Calu3 (cell line): ENCODE data around the gene EPM2AIP1. TPM values are rescaled to one million over a fixed set of nuclear protein-coding genes. Genes with fewer than 3 reads are reported as not detected.
A peak's percentile ranks its signal among the peaks of the same experiment; 100 is the strongest.

ENCODE experiments used
- BruUV-seq: library from RNA; stranded (reverse); fragments of 400-500 nt; replicated peaks from 2 replicates; lab custom pipeline; 2021; lab: Mats Ljungman, UMichigan
- CTCF ChIA-PET: fragments of 300-600 bp; sonication (Branson Sonifier 250); formaldehyde crosslinking; loops from one replicate; lab custom pipeline; 2022; ENCODE audit warnings: antibody characterized with exemption; lab: Charles Lee
- DNase-seq: peaks from one replicate; pipeline ENCODE4 v3.0.0; 2022
- H3K27ac Mint-ChIP-seq: one replicate; pipeline ENCODE4 v1.8.0; 2022; ENCODE audit warnings: mixed read lengths; ENCODE audit not compliant: unreplicated experiment
- H3K27me3 Mint-ChIP-seq: one replicate; pipeline ENCODE4 v1.8.0; 2022; ENCODE audit warnings: mixed read lengths; ENCODE audit not compliant: unreplicated experiment
- H3K36me3 Mint-ChIP-seq: one replicate; pipeline ENCODE4 v1.8.0; 2022; ENCODE audit warnings: mild to moderate bottlenecking, moderate library complexity, mixed read lengths; ENCODE audit not compliant: insufficient read depth, unreplicated experiment
- H3K4me1 Mint-ChIP-seq: one replicate; pipeline ENCODE4 v1.8.0; 2022; ENCODE audit warnings: mild to moderate bottlenecking, low read depth, mixed read lengths; ENCODE audit not compliant: unreplicated experiment
- H3K4me3 Mint-ChIP-seq: one replicate; pipeline ENCODE4 v1.8.0; 2022; ENCODE audit warnings: mild to moderate bottlenecking, low read depth, moderate library complexity, mixed read lengths; ENCODE audit not compliant: unreplicated experiment
- H3K9me3 Mint-ChIP-seq: one replicate; pipeline ENCODE4 v1.8.0; 2022; ENCODE audit warnings: low read depth, mixed read lengths; ENCODE audit not compliant: unreplicated experiment
- intact Hi-C: fragments of 100-400 bp; cut with micrococcal nuclease; formaldehyde crosslinking; loops from one replicate; pipeline ENCODE4 v1.10.0; 2022; ENCODE audit not compliant: unreplicated experiment
- total RNA-seq: library from RNA; stranded (reverse); gene quantifications from 2 replicates; pipeline ENCODE4 v1.2.3, GENCODE V29; 2022
- TF ChIP-seq, protein P1 (sequence below): fragments of 200-600 bp; IDR thresholded peaks from one replicate; pipeline ENCODE4 v1.8.0; 2022; ENCODE audit warnings: antibody characterized with exemption; ENCODE audit not compliant: unreplicated experiment

EPM2AIP1 gene
- total RNA-seq, 1 experiment from 2014 or later: 13.2 TPM

DNA sequence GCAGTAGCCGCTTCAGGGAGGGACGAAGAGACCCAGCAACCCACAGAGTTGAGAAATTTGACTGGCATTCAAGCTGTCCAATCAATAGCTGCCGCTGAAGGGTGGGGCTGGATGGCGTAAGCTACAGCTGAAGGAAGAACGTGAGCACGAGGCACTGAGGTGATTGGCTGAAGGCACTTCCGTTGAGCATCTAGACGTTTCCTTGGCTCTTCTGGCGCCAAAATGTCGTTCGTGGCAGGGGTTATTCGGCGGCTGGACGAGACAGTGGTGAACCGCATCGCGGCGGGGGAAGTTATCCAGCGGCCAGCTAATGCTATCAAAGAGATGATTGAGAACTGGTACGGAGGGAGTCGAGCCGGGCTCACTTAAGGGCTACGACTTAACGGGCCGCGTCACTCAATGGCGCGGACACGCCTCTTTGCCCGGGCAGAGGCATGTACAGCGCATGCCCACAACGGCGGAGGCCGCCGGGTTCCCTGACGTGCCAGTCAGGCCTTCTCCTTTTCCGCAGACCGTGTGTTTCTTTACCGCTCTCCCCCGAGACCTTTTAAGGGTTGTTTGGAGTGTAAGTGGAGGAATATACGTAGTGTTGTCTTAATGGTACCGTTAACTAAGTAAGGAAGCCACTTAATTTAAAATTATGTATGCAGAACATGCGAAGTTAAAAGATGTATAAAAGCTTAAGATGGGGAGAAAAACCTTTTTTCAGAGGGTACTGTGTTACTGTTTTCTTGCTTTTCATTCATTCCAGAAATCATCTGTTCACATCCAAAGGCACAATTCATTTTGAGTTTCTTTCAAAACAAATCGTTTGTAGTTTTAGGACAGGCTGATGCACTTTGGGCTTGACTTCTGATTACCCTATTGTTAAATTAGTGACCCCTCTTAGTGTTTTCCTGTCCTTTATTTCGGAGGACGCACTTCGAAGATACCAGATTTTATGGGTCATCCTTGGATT, 674 bp upstream of the EPM2AIP1 start, which contains the start of gene MLH1:
Gene MLH1, plus strand, starts transcription at position 193 of the 958 bp plus-strand sequence. Its CDS starts 30 bp downstream, at position 223.
- Mint-ChIP-seq H3K27ac (no peak within 1 kb of the TSS), H3K27me3 (no peaks in the 10 kb centered on the region), H3K4me1 (no peaks in the 10 kb centered on the region), H3K36me3 (peaks cover 29% of the 10 kb centered on the region), H3K4me3 (no peak within 1 kb of the TSS), H3K9me3 (no peaks in the 10 kb centered on the region)
- BruUV-seq: TSS peak; percentile 84
- TF ChIP-seq, protein P1, sequence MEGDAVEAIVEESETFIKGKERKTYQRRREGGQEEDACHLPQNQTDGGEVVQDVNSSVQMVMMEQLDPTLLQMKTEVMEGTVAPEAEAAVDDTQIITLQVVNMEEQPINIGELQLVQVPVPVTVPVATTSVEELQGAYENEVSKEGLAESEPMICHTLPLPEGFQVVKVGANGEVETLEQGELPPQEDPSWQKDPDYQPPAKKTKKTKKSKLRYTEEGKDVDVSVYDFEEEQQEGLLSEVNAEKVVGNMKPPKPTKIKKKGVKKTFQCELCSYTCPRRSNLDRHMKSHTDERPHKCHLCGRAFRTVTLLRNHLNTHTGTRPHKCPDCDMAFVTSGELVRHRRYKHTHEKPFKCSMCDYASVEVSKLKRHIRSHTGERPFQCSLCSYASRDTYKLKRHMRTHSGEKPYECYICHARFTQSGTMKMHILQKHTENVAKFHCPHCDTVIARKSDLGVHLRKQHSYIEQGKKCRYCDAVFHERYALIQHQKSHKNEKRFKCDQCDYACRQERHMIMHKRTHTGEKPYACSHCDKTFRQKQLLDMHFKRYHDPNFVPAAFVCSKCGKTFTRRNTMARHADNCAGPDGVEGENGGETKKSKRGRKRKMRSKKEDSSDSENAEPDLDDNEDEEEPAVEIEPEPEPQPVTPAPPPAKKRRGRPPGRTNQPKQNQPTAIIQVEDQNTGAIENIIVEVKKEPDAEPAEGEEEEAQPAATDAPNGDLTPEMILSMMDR: no peak
- intact Hi-C loops: loop anchor here (2.0 kb wide), 1 partner anchor 219 kb away; no protein-coding TSS in a partner anchor
- CTCF ChIA-PET: interaction anchor here (1.3 to 1.6 kb wide), 2 partner anchors 13 to 35 kb away, joined by 4 to 10 read pairs; no protein-coding TSS in a partner anchor
- DNase-seq: peak; percentile 98

DNA sequence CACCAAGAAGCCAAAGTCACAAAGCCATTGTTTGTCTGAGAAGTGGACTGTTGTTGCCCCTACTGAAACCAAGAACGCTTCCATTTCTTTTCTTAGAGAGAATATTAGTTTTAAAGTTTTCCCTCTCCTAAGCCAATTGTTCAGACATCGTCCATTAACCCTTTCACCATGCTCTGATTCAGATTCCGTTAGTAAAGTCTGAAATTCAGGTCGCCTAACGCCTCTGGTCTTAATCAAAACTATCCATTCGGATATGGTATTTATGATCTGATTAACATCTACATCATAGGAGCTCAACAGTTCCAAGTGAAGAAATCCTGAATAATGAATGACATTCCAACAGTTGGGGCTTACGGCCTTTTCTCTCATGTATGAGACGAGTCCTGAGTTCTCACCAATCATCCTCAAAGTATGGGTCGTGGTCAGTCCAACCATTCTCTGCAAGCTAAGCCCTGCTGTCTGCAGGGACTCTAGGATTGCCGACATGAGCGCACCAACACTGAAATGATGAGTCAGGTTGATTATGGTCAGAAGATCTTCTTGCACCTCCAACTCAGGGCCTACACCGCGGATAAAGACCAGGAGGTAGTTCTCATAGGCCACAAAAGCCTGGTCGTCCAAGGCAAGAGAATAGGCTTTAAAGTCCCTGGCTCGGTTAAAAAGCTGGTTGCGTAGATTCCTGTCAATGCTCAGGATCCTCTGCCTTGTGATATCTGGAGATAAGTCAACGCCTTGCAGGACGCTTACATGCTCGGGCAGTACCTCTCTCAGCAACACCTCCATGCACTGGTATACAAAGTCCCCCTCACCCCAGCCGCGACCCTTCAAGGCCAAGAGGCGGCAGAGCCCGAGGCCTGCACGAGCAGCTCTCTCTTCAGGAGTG, 767 bp downstream of the EPM2AIP1 start:
- no peak overlapping the region for H3K27ac Mint-ChIP-seq
- H3K9me3 Mint-ChIP-seq: no peaks in the 10 kb centered on the region
- intact Hi-C loops: loop anchor here (2.0 kb wide), 1 partner anchor 221 kb away; no protein-coding TSS in a partner anchor
- BruUV-seq: TSS peak; percentile 56
- H3K4me1 Mint-ChIP-seq: peaks cover 9% of the 10 kb centered on the region
- no peaks in the 10 kb centered on the region for H3K27me3 Mint-ChIP-seq
- CTCF ChIA-PET: interaction anchor here (0.5 to 1.6 kb wide), 3 partner anchors 12 to 371 kb away, joined by 4 to 10 read pairs (median 5); no protein-coding TSS in a partner anchor
- H3K36me3 Mint-ChIP-seq: peaks cover 17% of the 10 kb centered on the region
- TF ChIP-seq, protein P1: no peak
- no peak for DNase-seq
- H3K4me3 Mint-ChIP-seq: no peak overlapping the region

DNA sequence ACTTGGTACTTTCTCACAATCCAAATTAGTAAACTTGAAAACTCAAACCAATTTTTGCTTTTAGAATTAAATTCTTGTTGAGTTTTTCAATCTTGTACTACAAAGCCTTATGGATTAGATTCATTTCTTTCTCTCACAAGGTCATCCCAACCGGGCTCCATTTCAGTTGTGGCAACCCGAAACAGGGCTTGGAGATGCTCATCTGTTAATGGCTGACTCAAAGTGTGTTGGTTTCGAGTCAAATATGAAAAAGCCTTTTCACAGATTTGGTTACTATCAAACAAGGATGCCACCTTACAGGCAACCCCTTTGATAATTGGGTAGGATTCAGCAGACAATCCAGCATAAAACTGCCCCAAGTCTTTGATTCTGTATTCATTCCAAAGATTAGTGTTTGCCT, 1.8 kb downstream of the EPM2AIP1 start:
- Mint-ChIP-seq H3K9me3 (no peaks in the 10 kb centered on the region), H3K4me3 (no peak overlapping the region), H3K36me3 (peaks cover 15% of the 10 kb centered on the region), H3K27me3 (no peaks in the 10 kb centered on the region), H3K27ac (no peak overlapping the region), H3K4me1 (peaks cover 9% of the 10 kb centered on the region)
- TF ChIP-seq, protein P1: no peak
- CTCF ChIA-PET: no interaction called here
- intact Hi-C loops: no loop called here
- no TSS peak for BruUV-seq
- no peak for DNase-seq

DNA sequence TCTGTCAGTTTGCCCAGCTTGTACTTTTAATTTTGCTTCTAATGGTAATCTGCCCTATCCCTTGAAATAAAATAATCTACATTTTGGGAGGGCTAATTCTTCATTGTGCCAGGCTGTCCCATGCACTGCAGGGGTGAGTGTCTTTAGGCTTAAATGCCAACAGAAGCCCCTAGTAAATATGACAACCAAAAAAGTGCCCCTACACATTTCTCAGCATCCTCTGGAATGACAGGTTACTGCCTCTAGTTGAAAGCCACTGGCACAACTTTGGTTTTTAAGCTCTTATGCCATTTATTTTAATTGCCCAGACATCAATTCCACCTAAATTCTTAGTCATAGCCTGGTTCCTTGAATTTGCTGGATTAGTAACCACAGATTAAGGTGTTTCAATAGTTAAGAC, 3.4 kb downstream of the EPM2AIP1 start:
- H3K27ac Mint-ChIP-seq: no peak overlapping the region
- CTCF ChIA-PET: no interaction called here
- intact Hi-C loops: no loop called here
- no peaks in the 10 kb centered on the region for H3K27me3 Mint-ChIP-seq
- no peaks in the 10 kb centered on the region for H3K9me3 Mint-ChIP-seq
- DNase-seq: no peak
- H3K4me1 Mint-ChIP-seq: peaks cover 9% of the 10 kb centered on the region
- BruUV-seq: no TSS peak
- H3K36me3 Mint-ChIP-seq: peaks cover 13% of the 10 kb centered on the region
- no peak overlapping the region for H3K4me3 Mint-ChIP-seq
- TF ChIP-seq, protein P1: no peak
